Calu3 (cell line): ENCODE measurements around the gene FNTB. TPM values are rescaled to one million over a fixed set of nuclear protein-coding genes. Genes with fewer than 3 reads are reported as not detected.

Experiments
- BruUV-seq: library from RNA; stranded (reverse); fragments of 400-500 nt; replicated peaks from 2 replicates; lab custom pipeline; 2021; lab: Mats Ljungman, UMichigan
- CTCF ChIA-PET: fragments of 300-600 bp; sonication (Branson Sonifier 250); formaldehyde crosslinking; loops from one replicate; lab custom pipeline; 2022; ENCODE audit warnings: antibody characterized with exemption; lab: Charles Lee
- DNase-seq: peaks from one replicate; pipeline ENCODE4 v3.0.0; 2022
- H3K27ac Mint-ChIP-seq: one replicate; pipeline ENCODE4 v1.8.0; 2022; ENCODE audit warnings: mixed read lengths; ENCODE audit not compliant: unreplicated experiment
- H3K27me3 Mint-ChIP-seq: one replicate; pipeline ENCODE4 v1.8.0; 2022; ENCODE audit warnings: mixed read lengths; ENCODE audit not compliant: unreplicated experiment
- H3K36me3 Mint-ChIP-seq: one replicate; pipeline ENCODE4 v1.8.0; 2022; ENCODE audit warnings: mild to moderate bottlenecking, moderate library complexity, mixed read lengths; ENCODE audit not compliant: insufficient read depth, unreplicated experiment
- H3K4me1 Mint-ChIP-seq: one replicate; pipeline ENCODE4 v1.8.0; 2022; ENCODE audit warnings: mild to moderate bottlenecking, low read depth, mixed read lengths; ENCODE audit not compliant: unreplicated experiment
- H3K4me3 Mint-ChIP-seq: one replicate; pipeline ENCODE4 v1.8.0; 2022; ENCODE audit warnings: mild to moderate bottlenecking, low read depth, moderate library complexity, mixed read lengths; ENCODE audit not compliant: unreplicated experiment
- H3K9me3 Mint-ChIP-seq: one replicate; pipeline ENCODE4 v1.8.0; 2022; ENCODE audit warnings: low read depth, mixed read lengths; ENCODE audit not compliant: unreplicated experiment
- CTCF ChIP-seq: fragments of 200-600 bp; IDR thresholded peaks from one replicate; pipeline ENCODE4 v1.8.0; 2022; ENCODE audit warnings: antibody characterized with exemption; ENCODE audit not compliant: unreplicated experiment
- intact Hi-C: fragments of 100-400 bp; cut with micrococcal nuclease; formaldehyde crosslinking; loops from one replicate; pipeline ENCODE4 v1.10.0; 2022; ENCODE audit not compliant: unreplicated experiment
- total RNA-seq: library from RNA; stranded (reverse); gene quantifications from 2 replicates; pipeline ENCODE4 v1.2.3, GENCODE V29; 2022

The FNTB gene
- total RNA-seq, 1 experiment from 2014 or later, result 15.0 TPM

DNA sequence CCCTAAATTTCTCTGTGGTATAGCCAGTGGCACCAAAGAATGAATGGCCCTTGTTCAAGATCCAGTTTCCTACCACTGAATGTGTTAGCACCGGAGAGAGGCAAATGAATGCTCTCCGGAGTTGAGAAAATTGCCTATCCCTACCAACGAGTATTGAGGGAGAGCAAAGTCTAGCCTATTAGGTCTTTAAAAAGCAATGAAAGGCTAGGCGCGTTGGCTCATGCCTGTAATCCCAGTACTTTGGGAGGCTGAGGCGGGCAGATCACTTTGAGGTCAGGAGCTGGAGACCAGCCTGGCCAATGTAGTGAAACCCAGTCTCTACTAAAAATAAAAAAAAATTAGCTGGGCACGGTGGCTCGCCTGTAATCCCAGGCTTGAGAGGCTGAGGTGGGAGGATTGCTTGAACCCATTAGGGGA is 13.7 kb upstream of the FNTB start:
- Mint-ChIP-seq H3K27me3 (no peaks in the 10 kb centered on the region), H3K4me3 (peak overlapping the region; percentile 72), H3K4me1 (peaks cover 26% of the 10 kb centered on the region), H3K36me3 (peaks cover 18% of the 10 kb centered on the region), H3K9me3 (no peaks in the 10 kb centered on the region), H3K27ac (peak overlapping the region; percentile 67)
- TF ChIP-seq CTCF, result no peak
- CTCF ChIA-PET, result interaction anchor here (0.7 kb wide), 1 partner anchor 33 kb away, joined by 3 read pairs; no protein-coding TSS in a partner anchor
- no peak for DNase-seq
- intact Hi-C loops, result no loop called here
- no TSS peak for BruUV-seq

DNA sequence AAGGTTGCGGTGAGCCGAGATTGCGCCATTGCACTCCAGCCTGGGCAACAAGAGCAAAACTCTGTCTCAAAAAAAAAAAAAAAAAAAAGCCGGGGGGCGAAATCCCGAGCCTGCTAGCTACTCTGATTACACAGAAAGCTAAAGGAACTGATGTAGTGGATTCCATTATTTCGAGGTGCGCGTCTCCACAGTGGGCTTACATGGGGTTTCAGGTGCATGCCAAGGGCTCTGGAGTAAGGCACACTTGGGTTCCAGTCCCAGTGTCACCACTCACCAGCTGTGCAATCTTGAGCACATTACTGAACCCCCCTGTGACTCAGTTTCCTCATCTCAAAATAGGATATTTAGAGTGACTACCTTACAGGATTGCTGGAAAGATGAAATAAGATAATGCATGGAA is 12.9 kb upstream of the FNTB start:
- BruUV-seq, result no TSS peak
- Mint-ChIP-seq H3K9me3 (no peaks in the 10 kb centered on the region), H3K4me1 (peaks cover 18% of the 10 kb centered on the region), H3K36me3 (peaks cover 18% of the 10 kb centered on the region), H3K27ac (no peak overlapping the region), H3K27me3 (no peaks in the 10 kb centered on the region), H3K4me3 (no peak overlapping the region)
- intact Hi-C loops, result no loop called here
- CTCF ChIA-PET, result interaction anchor here (0.7 kb wide), 1 partner anchor 168 kb away, joined by 7 read pairs; no protein-coding TSS in a partner anchor
- TF ChIP-seq CTCF, result no peak
- DNase-seq, result no peak

- no peak for DNase-seq
- CTCF ChIA-PET, result no interaction called here
- intact Hi-C loops, result no loop called here
- H3K36me3 Mint-ChIP-seq, result peaks cover 18% of the 10 kb centered on the region
- H3K4me1 Mint-ChIP-seq, result peaks cover 22% of the 10 kb centered on the region
- no peak overlapping the region for H3K27ac Mint-ChIP-seq
- no peaks in the 10 kb centered on the region for H3K9me3 Mint-ChIP-seq
- H3K4me3 Mint-ChIP-seq, result no peak overlapping the region
- no peaks in the 10 kb centered on the region for H3K27me3 Mint-ChIP-seq
- no peak for TF ChIP-seq CTCF
- no TSS peak for BruUV-seq
These were observed 12.1 kb upstream of the FNTB start for GRCh38 chr14:64974563-64974962.

GRCh38 chr14:64979336-64980074 is 7.2 kb upstream of the FNTB start:
- no peak overlapping the region for H3K4me3 Mint-ChIP-seq
- no TSS peak for BruUV-seq
- no peak for TF ChIP-seq CTCF
- peaks cover 18% of the 10 kb centered on the region for H3K4me1 Mint-ChIP-seq
- DNase-seq, result no peak
- no peaks in the 10 kb centered on the region for H3K36me3 Mint-ChIP-seq
- CTCF ChIA-PET, result interaction anchor here (0.7 kb wide), 1 partner anchor 190 kb away, joined by 3 read pairs; no protein-coding TSS in a partner anchor
- no peaks in the 10 kb centered on the region for H3K9me3 Mint-ChIP-seq
- intact Hi-C loops, result loop anchor here (5.0 kb wide), 1 partner anchor 157 kb away; no protein-coding TSS in a partner anchor
- no peaks in the 10 kb centered on the region for H3K27me3 Mint-ChIP-seq
- no peak overlapping the region for H3K27ac Mint-ChIP-seq
